Fibroblast of lung (primary cell): ENCODE measurements around the gene RBMS2. TPM values are rescaled to one million over a fixed set of nuclear protein-coding genes. Genes with fewer than 3 reads are reported as not detected.

ENCODE experiments used
- DNase-seq, 2 donors: peaks; one replicate each; pipeline versions ENCODE4 v3.0.0 to v3.0.0-alpha.2; 2010; ENCODE audit warnings: low read depth in 2 of 2
- H2AFZ ChIP-seq: 2 replicates; pipeline ENCODE4 v1.5.1; 2012; ENCODE audit warnings: low read length, control low read depth, inconsistent platforms
- H3K27ac ChIP-seq: 2 replicates; pipeline ENCODE4 v1.5.1; 2011; ENCODE audit warnings: low read length, control low read depth; ENCODE audit not compliant: insufficient read depth
- H3K27me3 ChIP-seq: 2 replicates; pipeline ENCODE4 v1.5.1; 2011; ENCODE audit warnings: mild to moderate bottlenecking, low read length; ENCODE audit not compliant: control insufficient read depth, insufficient read depth
- H3K36me3 ChIP-seq: 2 replicates; pipeline ENCODE4 v1.5.1; 2011; ENCODE audit warnings: low read length; ENCODE audit not compliant: control insufficient read depth, insufficient read depth
- H3K4me1 ChIP-seq: 2 replicates; pipeline ENCODE4 v1.5.1; 2011; ENCODE audit warnings: low read length; ENCODE audit not compliant: control insufficient read depth, insufficient read depth; ENCODE audit errors: extremely low read depth
- H3K4me2 ChIP-seq: 2 replicates; pipeline ENCODE4 v1.5.1; 2011; ENCODE audit warnings: low read length, control low read depth; ENCODE audit not compliant: insufficient read depth; ENCODE audit errors: extremely low read depth
- H3K4me3 ChIP-seq, 4 experiments: fragments of 200-600 bp in 1 of 4; sonication (generic) in 1 of 4; replicated peaks in 1 of 4; 2 replicates each; pipeline ENCODE4 v1.5.1; 2011 to 2016; ENCODE audit warnings: low read length in 4 of 4, low read depth in 3 of 4, mild to moderate bottlenecking in 3 of 4, control low read depth in 2 of 4, inconsistent platforms in 1 of 4, mixed read lengths in 1 of 4; ENCODE audit not compliant: insufficient read depth in 1 of 4; ENCODE audit errors: control extremely low read depth in 1 of 4
- H3K79me2 ChIP-seq: 2 replicates; pipeline ENCODE4 v1.5.1; 2012; ENCODE audit warnings: mild to moderate bottlenecking, low read length, inconsistent platforms; ENCODE audit not compliant: control insufficient read depth, insufficient read depth
- H3K9ac ChIP-seq: 2 replicates; pipeline ENCODE4 v1.5.1; 2011; ENCODE audit warnings: mild to moderate bottlenecking, low read length, control low read depth; ENCODE audit not compliant: insufficient read depth
- H3K9me3 ChIP-seq: 2 replicates; pipeline ENCODE4 v1.5.1; 2012; ENCODE audit warnings: low read depth, low read length; ENCODE audit not compliant: control insufficient read depth, insufficient read depth
- H4K20me1 ChIP-seq: 2 replicates; pipeline ENCODE4 v1.5.1; 2011; ENCODE audit warnings: low read length; ENCODE audit not compliant: control insufficient read depth, insufficient read depth; ENCODE audit errors: extremely low read depth
- EZH2 ChIP-seq: IDR thresholded peaks from 2 replicates; pipeline ENCODE4 v1.5.1; 2012; ENCODE audit warnings: low read length, control low read depth, mild to moderate bottlenecking; ENCODE audit errors: missing control alignments
- polyA plus RNA-seq, 2 donors: library from polyadenylated mRNA; depleted of rRNA in 1 of 2; stranded (reverse) in 1 of 2; unstranded in 1 of 2; fragments of >200 nt; gene quantifications; 2 replicates each; pipeline ENCODE4 v1.2.1, GENCODE V29; 2011 to 2012; ENCODE audit warnings: missing spikeins in 1 of 2
- total RNA-seq: library from RNA; depleted of rRNA; stranded (reverse); fragments of >200 nt; gene quantifications from 2 replicates; pipeline ENCODE4 v1.2.1, GENCODE V29; 2014
- TF ChIP-seq, protein P1 (sequence below), 2 donors: IDR thresholded peaks in 1 of 2; conservative IDR thresholded peaks in 1 of 2; 1 replicate in 1 of 2; 2 replicates in 1 of 2; pipeline ENCODE4 v1.5.1; 2011 to 2012; ENCODE audit warnings: low read length in 2 of 2, control low read depth in 1 of 2, inconsistent platforms in 1 of 2, low read depth in 1 of 2, mild to moderate bottlenecking in 1 of 2

The RBMS2 gene
- total and polyA plus RNA-seq, 2 donors (not counting 1 experiment from before 2014, with no cell fraction given) = 23.1 to 66.9 TPM

DNA sequence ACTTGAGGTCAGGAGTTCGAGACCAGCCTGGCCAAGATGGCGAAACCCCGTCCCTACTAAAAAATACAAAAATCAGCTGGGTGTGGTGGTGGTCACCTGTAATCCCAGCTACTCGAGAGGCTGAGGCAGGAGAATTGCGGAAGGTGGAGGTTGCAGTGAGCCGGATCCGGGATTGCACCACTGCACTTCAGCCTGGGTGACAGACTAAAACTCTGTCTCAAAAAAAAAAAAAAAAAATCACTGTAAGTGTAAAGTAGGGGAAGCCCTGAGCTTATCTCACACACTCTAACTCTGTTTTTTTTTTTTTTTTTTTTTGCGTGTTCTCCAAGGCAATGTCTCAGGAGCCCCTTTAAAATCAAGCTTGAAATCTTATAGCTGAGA, 421 bp upstream of the RBMS2 start:
- no peak overlapping the region for H3K9ac ChIP-seq
- peak overlapping the region in 2 of 4 experiments; percentile 62 to 77 for H3K4me3 ChIP-seq
- peaks cover 2% of the 10 kb centered on the region for H3K4me1 ChIP-seq
- TF ChIP-seq EZH2 = no peak
- TF ChIP-seq, protein P1, sequence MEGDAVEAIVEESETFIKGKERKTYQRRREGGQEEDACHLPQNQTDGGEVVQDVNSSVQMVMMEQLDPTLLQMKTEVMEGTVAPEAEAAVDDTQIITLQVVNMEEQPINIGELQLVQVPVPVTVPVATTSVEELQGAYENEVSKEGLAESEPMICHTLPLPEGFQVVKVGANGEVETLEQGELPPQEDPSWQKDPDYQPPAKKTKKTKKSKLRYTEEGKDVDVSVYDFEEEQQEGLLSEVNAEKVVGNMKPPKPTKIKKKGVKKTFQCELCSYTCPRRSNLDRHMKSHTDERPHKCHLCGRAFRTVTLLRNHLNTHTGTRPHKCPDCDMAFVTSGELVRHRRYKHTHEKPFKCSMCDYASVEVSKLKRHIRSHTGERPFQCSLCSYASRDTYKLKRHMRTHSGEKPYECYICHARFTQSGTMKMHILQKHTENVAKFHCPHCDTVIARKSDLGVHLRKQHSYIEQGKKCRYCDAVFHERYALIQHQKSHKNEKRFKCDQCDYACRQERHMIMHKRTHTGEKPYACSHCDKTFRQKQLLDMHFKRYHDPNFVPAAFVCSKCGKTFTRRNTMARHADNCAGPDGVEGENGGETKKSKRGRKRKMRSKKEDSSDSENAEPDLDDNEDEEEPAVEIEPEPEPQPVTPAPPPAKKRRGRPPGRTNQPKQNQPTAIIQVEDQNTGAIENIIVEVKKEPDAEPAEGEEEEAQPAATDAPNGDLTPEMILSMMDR (conservative IDR thresholded peaks at IDR 0.05 in 1 of 2, IDR thresholded peaks at IDR 0.05 in 1 of 2; ENCODE audit: low read depth in 1 of 2, low read length in 2 of 2) = no peak
- H3K79me2 ChIP-seq = peaks cover 40% of the 10 kb centered on the region
- no peaks in the 10 kb centered on the region for H3K9me3 ChIP-seq
- peak overlapping the region; percentile 69 for H3K4me2 ChIP-seq
- no peaks in the 10 kb centered on the region for H3K36me3 ChIP-seq
- H3K27me3 ChIP-seq = no peaks in the 10 kb centered on the region
- peak overlapping the region; percentile 30 for H3K27ac ChIP-seq
- no peaks in the 10 kb centered on the region for H4K20me1 ChIP-seq
- peak overlapping the region; percentile 9 for H2AFZ ChIP-seq
- no peak for DNase-seq

DNA sequence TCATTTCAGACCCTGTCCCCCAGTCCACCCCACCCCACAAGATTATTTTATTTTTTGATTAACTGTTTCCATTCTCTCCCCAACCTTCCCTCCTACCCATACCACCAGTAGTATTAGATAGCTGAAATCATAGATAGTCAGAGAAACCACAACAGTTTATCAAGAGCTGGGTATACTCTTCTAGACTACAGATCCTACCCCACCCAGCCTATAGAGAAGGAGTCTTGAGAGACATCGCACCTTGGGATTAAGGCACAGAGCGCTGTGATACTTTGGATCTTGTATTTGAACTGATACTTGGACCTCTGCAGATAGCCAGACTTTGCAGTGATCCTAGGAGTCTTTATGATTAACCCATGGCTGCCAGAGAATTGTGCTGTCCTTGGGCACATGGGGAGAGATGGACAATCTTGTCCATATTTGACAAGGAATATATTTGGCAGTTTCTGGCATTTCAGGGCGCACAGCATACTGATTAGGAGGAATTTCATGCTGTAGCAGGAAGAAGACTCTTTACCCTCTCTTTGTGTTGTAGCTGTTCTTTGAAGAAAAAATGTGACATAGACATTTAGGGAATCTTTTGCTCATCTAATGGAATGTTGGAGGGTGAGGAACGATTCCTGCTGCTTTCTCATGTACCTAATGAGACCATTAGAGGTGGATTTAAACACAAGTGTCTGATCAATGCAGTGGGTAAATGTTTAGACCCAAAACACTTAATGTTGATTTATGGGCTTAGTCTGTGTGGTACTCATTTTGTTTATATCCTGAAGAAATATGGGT, 982 bp downstream of the RBMS2 start:
- peak overlapping the region; percentile 54 for H3K9ac ChIP-seq
- H3K36me3 ChIP-seq = no peaks in the 10 kb centered on the region
- peak overlapping the region; percentile 44 to 99 (median 79) for H3K4me3 ChIP-seq
- no peaks in the 10 kb centered on the region for H3K27me3 ChIP-seq
- H3K79me2 ChIP-seq = peaks cover 51% of the 10 kb centered on the region
- peak overlapping the region; percentile 88 for H3K4me2 ChIP-seq
- H4K20me1 ChIP-seq = no peaks in the 10 kb centered on the region
- peaks cover 2% of the 10 kb centered on the region for H3K4me1 ChIP-seq
- H3K27ac ChIP-seq = peak overlapping the region; percentile 76
- H2AFZ ChIP-seq = no peak overlapping the region
- DNase-seq = peak in 1 of 2 donors; percentile 73
- TF ChIP-seq, protein P1 (conservative IDR thresholded peaks at IDR 0.05 in 1 of 2, IDR thresholded peaks at IDR 0.05 in 1 of 2; ENCODE audit: low read depth in 1 of 2, low read length in 2 of 2) = no peak
- no peak for TF ChIP-seq EZH2
- H3K9me3 ChIP-seq = no peaks in the 10 kb centered on the region

DNA sequence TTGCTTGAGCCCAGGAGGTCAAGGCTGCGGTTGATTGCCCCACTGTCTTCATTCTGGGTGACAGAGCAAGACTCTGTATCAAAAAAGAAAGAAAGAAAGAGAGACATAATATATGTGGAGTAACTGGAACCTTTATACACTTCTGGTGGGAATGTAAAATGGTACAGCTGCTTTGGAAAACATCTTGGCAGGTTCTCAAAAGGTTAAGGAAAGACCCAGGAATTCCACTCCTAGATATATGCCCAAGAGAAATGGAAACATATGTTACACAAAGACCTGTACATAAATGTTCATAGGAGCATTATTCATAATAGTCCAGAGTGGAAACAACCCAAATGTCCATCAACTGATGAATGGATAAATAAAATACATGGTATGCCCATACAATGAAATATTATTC, 7.2 kb downstream of the RBMS2 start:
- H3K4me2 ChIP-seq = no peak overlapping the region

More for the DNA sequence above, 7.2 kb downstream of the RBMS2 start:
- Histone ChIP-seq H2AFZ (no peak overlapping the region), H3K9ac (no peak overlapping the region), H3K36me3 (no peaks in the 10 kb centered on the region), H3K4me3 (no peak overlapping the region), H3K9me3 (no peaks in the 10 kb centered on the region), H4K20me1 (no peaks in the 10 kb centered on the region), H3K27me3 (no peaks in the 10 kb centered on the region), H3K27ac (no peak overlapping the region), H3K79me2 (peaks cover 89% of the 10 kb centered on the region), H3K4me1 (peaks cover 15% of the 10 kb centered on the region)
- TF ChIP-seq, protein P1 (conservative IDR thresholded peaks at IDR 0.05 in 1 of 2, IDR thresholded peaks at IDR 0.05 in 1 of 2; ENCODE audit: low read depth in 1 of 2, low read length in 2 of 2) = no peak
- TF ChIP-seq EZH2 = no peak
- DNase-seq = peak; percentile 26 to 43
